Measurements from ENCODE around the gene MED25. TPM values are rescaled to one million over a fixed set of nuclear protein-coding genes. Genes with fewer than 3 reads are reported as not detected.

MED25 gene
- total RNA-seq, 1 experiment from 2014 or later, result 39.9 TPM

DNA sequence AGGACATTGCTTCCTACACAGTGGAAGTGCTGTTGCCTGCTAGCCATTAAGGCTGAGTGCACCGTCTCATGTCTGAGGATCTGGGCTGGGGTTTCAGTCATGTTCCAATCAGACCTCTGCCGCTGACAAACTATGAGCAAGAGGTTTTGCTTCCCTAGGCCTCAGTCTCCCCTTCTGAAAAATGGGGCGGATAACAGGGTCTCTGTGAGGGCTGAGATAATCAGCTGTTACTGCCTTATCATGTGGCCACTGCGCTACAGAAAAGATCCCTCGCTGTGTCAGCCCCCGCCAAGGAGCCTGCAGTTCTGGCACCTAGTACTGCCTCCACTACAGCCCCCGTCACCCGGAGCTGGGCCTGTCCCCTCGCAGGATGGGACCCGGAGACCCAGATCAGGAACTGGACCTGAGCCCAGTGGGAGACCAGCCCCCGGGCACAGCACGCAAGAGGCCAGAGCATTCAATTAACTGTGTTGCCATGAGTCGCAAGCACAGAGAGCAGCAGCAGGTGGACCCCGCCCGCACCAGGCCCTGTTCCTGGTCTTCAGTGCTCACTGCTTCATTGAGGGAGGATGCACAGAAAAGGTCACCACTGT lies 52.3 kb downstream of the MED25 start:
- CTCF ChIA-PET, result no interaction called here
- BruUV-seq (replicated peaks), result no TSS peak
- Mint-ChIP-seq H3K36me3 (ENCODE audit: insufficient read depth, unreplicated experiment) (peaks cover 43% of the 10 kb centered on the region), H3K27ac (ENCODE audit: low read depth, unreplicated experiment) (no peak overlapping the region), H3K4me1 (ENCODE audit: insufficient read depth, unreplicated experiment) (peaks cover 8% of the 10 kb centered on the region), H3K27me3 (ENCODE audit: insufficient read depth, unreplicated experiment) (no peaks in the 10 kb centered on the region), H3K9me3 (ENCODE audit: unreplicated experiment) (no peaks in the 10 kb centered on the region), H3K4me3 (ENCODE audit: unreplicated experiment) (no peak overlapping the region)
- POLR2A ChIA-PET, result interaction anchor here (1.6 to 2.8 kb wide), 2 partner anchors 18 to 206 kb away, joined by 9 to 40 read pairs; partner anchors contain the start of genes BCL2L12, IRF3 and PTOV1
- intact Hi-C loops (cut with micrococcal nuclease), result no loop called here
- DNase-seq (ENCODE audit: unreplicated experiment), result no peak
- TF ChIP-seq CTCF (IDR thresholded peaks at IDR 0.05; ENCODE audit: unreplicated experiment), result no peak

DNA sequence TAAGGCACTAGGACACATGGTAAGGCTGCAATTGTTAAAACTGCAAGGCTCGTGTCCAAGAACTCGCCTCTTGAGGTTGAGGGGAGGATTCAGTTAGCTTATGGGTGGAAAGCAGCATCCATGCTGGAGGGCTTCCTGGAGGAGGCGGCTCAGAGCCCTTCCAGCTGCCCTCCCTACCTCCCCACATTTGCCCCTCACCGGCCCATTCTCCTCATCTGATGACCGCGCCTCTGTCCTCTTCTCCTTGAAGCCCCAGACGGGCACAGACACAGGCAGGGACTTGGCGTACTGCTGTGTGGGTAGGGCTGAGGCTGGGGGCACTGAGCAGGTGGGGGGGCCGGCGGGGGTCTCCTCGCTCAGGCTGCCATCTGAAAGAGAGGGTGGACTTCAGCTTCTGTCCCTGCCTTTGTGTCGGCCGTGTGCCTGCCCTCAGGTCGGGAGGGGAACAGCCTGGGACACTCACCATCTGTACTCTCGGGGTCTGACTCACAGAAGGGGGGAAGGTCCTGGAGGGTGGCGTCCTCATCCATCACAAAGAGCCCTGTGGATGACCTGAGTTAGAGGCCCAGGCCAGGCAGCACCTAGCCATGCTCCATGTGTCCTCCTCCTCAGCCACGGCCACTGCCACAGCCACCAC lies 53.4 kb downstream of the MED25 start:
- Mint-ChIP-seq H3K4me3 (ENCODE audit: unreplicated experiment) (no peak overlapping the region), H3K27ac (ENCODE audit: low read depth, unreplicated experiment) (no peak overlapping the region), H3K4me1 (ENCODE audit: insufficient read depth, unreplicated experiment) (peaks cover 11% of the 10 kb centered on the region), H3K27me3 (ENCODE audit: insufficient read depth, unreplicated experiment) (no peaks in the 10 kb centered on the region), H3K36me3 (ENCODE audit: insufficient read depth, unreplicated experiment) (peaks cover 37% of the 10 kb centered on the region), H3K9me3 (ENCODE audit: unreplicated experiment) (no peaks in the 10 kb centered on the region)
- DNase-seq (ENCODE audit: unreplicated experiment), result no peak
- POLR2A ChIA-PET, result interaction anchor here (2.8 kb wide), 1 partner anchor 19 kb away, joined by 40 read pairs; the partner anchor contains the start of gene PTOV1
- CTCF ChIA-PET, result no interaction called here
- no TSS peak for BruUV-seq (replicated peaks)
- no peak for TF ChIP-seq CTCF (IDR thresholded peaks at IDR 0.05; ENCODE audit: unreplicated experiment)
- intact Hi-C loops (cut with micrococcal nuclease), result no loop called here

GRCh38 chr19:49872245-49873128 lies 54.4 kb downstream of the MED25 start:
- ChIA-PET POLR2A (interaction anchor here (0.6 kb wide), 2 partner anchors 109 to 131 kb away, joined by 3 read pairs; partner anchors contain the start of gene TSKS), CTCF (no interaction called here)
- no peak overlapping the region for H3K27ac Mint-ChIP-seq (ENCODE audit: low read depth, unreplicated experiment)
- no peaks in the 10 kb centered on the region for H3K27me3 Mint-ChIP-seq (ENCODE audit: insufficient read depth, unreplicated experiment)
- no peak for TF ChIP-seq CTCF (IDR thresholded peaks at IDR 0.05; ENCODE audit: unreplicated experiment)
- BruUV-seq (replicated peaks), result no TSS peak
- H3K9me3 Mint-ChIP-seq (ENCODE audit: unreplicated experiment), result no peaks in the 10 kb centered on the region
- intact Hi-C loops (cut with micrococcal nuclease), result no loop called here
- no peak overlapping the region for H3K4me3 Mint-ChIP-seq (ENCODE audit: unreplicated experiment)
- peaks cover 30% of the 10 kb centered on the region for H3K36me3 Mint-ChIP-seq (ENCODE audit: insufficient read depth, unreplicated experiment)
- no peak for DNase-seq (ENCODE audit: unreplicated experiment)
- H3K4me1 Mint-ChIP-seq (ENCODE audit: insufficient read depth, unreplicated experiment), result peaks cover 6% of the 10 kb centered on the region

GRCh38 chr19:49873129-49873521 lies 55.0 kb downstream of the MED25 start:
- intact Hi-C loops (cut with micrococcal nuclease), result no loop called here
- no peak for TF ChIP-seq CTCF (IDR thresholded peaks at IDR 0.05; ENCODE audit: unreplicated experiment)
- Mint-ChIP-seq H3K4me1 (ENCODE audit: insufficient read depth, unreplicated experiment) (peaks cover 6% of the 10 kb centered on the region), H3K9me3 (ENCODE audit: unreplicated experiment) (no peaks in the 10 kb centered on the region), H3K27ac (ENCODE audit: low read depth, unreplicated experiment) (no peak overlapping the region), H3K36me3 (ENCODE audit: insufficient read depth, unreplicated experiment) (peaks cover 29% of the 10 kb centered on the region), H3K27me3 (ENCODE audit: insufficient read depth, unreplicated experiment) (no peaks in the 10 kb centered on the region), H3K4me3 (ENCODE audit: unreplicated experiment) (no peak overlapping the region)
- BruUV-seq (replicated peaks), result no TSS peak
- DNase-seq (ENCODE audit: unreplicated experiment), result no peak
- CTCF ChIA-PET, result no interaction called here
- POLR2A ChIA-PET, result interaction anchor here (0.6 kb wide), 1 partner anchor 132 kb away, joined by 3 read pairs; no protein-coding TSS in a partner anchor

Measured in MCF 10A (cell line).